ENCODE data around the gene ATG7. TPM values are rescaled to one million over a fixed set of nuclear protein-coding genes. Genes with fewer than 3 reads are reported as not detected.

Gene ATG7
- total RNA-seq, 2 donors from 2014 or later = 33.9 to 38.4 TPM

DNA sequence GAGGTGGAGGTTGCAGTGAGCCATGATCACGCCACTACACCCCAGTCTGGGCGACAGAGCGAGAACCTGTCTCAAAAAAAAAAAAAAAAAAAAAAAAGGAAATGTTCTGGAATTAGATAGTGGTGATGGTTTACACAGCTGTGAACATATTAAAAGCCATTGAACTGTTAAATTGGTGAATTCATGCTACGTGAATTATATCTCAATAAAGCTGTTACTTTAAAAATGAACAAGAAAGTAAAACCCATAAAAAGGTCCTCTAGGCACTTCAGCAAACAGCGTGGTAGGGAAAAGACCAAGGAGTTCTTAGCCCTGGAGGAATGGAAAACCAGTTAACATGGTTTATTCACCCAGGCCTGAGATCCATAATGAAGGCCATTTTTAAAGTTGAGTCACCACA, 180.1 kb downstream of the ATG7 start:
- no peak overlapping the region for H3K4me3 Mint-ChIP-seq
- Histone ChIP-seq H3K9me3 (ENCODE audit: control insufficient read depth, low read length) (no peaks in the 10 kb centered on the region), H3K36me3 (ENCODE audit: control insufficient read depth, insufficient read depth, low read length) (no peaks in the 10 kb centered on the region), H3K4me1 (ENCODE audit: control insufficient read depth, insufficient read depth, low read length) (no peaks in the 10 kb centered on the region), H3K27ac (ENCODE audit: low read depth, low read length) (no peak overlapping the region), H3K4me3 (ENCODE audit: low read length) (no peak overlapping the region), H3K9ac (ENCODE audit: extremely low read depth, low read length, poor library complexity, severe bottlenecking) (no peak overlapping the region), H3K27me3 (ENCODE audit: control insufficient read depth, insufficient read depth, low read length, poor library complexity, severe bottlenecking) (no peaks in the 10 kb centered on the region)
- H3K9me3 Mint-ChIP-seq = no peaks in the 10 kb centered on the region
- no peaks in the 10 kb centered on the region for H3K36me3 Mint-ChIP-seq (ENCODE audit: low read depth)
- TF ChIP-seq, protein P1, sequence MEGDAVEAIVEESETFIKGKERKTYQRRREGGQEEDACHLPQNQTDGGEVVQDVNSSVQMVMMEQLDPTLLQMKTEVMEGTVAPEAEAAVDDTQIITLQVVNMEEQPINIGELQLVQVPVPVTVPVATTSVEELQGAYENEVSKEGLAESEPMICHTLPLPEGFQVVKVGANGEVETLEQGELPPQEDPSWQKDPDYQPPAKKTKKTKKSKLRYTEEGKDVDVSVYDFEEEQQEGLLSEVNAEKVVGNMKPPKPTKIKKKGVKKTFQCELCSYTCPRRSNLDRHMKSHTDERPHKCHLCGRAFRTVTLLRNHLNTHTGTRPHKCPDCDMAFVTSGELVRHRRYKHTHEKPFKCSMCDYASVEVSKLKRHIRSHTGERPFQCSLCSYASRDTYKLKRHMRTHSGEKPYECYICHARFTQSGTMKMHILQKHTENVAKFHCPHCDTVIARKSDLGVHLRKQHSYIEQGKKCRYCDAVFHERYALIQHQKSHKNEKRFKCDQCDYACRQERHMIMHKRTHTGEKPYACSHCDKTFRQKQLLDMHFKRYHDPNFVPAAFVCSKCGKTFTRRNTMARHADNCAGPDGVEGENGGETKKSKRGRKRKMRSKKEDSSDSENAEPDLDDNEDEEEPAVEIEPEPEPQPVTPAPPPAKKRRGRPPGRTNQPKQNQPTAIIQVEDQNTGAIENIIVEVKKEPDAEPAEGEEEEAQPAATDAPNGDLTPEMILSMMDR (conservative IDR thresholded peaks at IDR 0.05) = no peak
- WGBS, 2 experiments (ENCODE audit: insufficient coverage in 1 of 2, insufficient read length in 1 of 2) = 95 to 100% methylated on average over 1 to 3 of the region's 5 CpGs
- no peaks in the 10 kb centered on the region for H3K27me3 Mint-ChIP-seq (ENCODE audit: insufficient read depth)
- no peak overlapping the region for H3K27ac Mint-ChIP-seq
- no peak for DNase-seq
- H3K4me1 Mint-ChIP-seq = peaks cover 16% of the 10 kb centered on the region

DNA sequence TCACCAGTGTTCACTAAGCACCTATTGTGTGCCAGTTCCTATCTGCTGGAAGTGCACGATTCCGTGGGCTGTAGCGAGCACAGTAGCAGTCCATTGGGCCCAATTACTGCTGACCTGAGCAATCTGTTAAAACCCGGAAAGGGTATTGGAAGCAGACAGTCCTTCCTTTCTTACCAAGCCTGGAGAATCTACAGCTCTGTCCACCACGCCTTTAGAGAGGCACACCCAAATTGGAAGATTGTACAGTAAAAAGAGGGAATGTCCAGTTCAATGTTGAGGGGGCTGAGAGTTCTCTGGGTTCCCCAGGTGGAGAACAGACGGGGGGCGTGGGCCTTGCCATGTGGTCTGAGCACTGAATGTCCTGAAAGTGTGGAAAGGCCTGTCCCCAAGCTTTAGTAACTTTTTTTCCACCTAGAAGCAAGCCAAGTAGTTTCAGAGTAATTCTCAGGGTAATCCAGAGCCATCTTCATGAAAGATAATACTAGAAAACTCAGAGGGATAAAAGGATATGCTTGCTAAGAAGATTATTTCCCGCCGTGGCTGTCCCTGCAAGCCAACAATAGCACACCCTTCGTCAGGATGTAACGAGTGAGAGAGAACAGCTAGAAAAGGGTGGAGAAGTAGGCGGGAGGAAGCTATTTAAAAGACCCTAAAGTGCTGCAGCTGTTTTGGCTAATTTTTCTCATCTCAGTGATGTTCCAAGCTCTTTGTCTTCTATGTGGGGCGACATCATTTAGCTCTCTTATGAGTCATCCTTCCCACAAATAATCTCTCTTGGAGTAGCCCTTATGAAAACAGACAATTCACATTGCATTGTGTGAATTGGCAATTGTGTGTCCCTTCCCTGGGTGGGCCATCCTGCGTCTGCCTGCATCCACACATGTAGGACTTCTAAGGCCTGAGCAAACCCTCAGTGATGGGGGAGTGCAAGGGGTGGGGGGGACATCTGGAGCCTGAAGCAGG, 181.0 kb downstream of the ATG7 start:
- H3K27ac ChIP-seq (ENCODE audit: low read depth, low read length) = no peak overlapping the region
- H3K27ac Mint-ChIP-seq = peak overlapping the region; percentile 46

DNA sequence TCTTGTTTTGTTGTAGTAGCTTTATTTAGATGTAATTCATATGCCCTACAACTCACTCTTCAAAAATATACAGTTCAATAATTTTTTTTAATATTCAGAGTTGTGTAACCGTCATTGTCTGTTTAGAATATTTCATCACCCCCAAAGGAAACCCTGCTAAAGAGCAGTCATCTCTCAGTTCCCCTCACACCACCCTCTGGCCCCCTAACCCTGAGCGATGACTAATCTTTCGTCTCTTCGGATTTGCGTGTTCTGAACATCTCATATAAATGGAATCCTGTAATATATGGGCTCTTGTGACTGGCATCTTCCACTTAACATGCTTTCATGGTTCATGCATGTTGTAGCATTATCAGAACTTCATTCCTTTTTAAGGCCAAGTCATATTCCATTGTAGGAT, 183.8 kb downstream of the ATG7 start:
- no peak for DNase-seq
- Histone ChIP-seq H3K9me3 (ENCODE audit: control insufficient read depth, low read length) (no peaks in the 10 kb centered on the region), H3K27me3 (ENCODE audit: control insufficient read depth, insufficient read depth, low read length, poor library complexity, severe bottlenecking) (no peaks in the 10 kb centered on the region), H3K36me3 (ENCODE audit: control insufficient read depth, insufficient read depth, low read length) (no peaks in the 10 kb centered on the region), H3K4me3 (ENCODE audit: low read length) (no peak overlapping the region), H3K4me1 (ENCODE audit: control insufficient read depth, insufficient read depth, low read length) (no peaks in the 10 kb centered on the region), H3K9ac (ENCODE audit: extremely low read depth, low read length, poor library complexity, severe bottlenecking) (no peak overlapping the region), H3K27ac (ENCODE audit: low read depth, low read length) (no peak overlapping the region)
- Mint-ChIP-seq H3K27ac (no peak overlapping the region), H3K4me1 (peaks cover 19% of the 10 kb centered on the region), H3K4me3 (no peak overlapping the region), H3K27me3 (ENCODE audit: insufficient read depth) (no peaks in the 10 kb centered on the region), H3K36me3 (ENCODE audit: low read depth) (no peaks in the 10 kb centered on the region), H3K9me3 (no peaks in the 10 kb centered on the region)
- TF ChIP-seq, protein P1 (conservative IDR thresholded peaks at IDR 0.05) = no peak
- WGBS, 2 experiments (ENCODE audit: insufficient coverage in 1 of 2, insufficient read length in 1 of 2) = 86 to 99% methylated on average over 2 to 5 of the region's 5 CpGs

More for the DNA sequence above, 181.0 kb downstream of the ATG7 start:
- Histone ChIP-seq H3K9me3 (ENCODE audit: control insufficient read depth, low read length) (no peaks in the 10 kb centered on the region), H3K27me3 (ENCODE audit: control insufficient read depth, insufficient read depth, low read length, poor library complexity, severe bottlenecking) (no peaks in the 10 kb centered on the region), H3K4me1 (ENCODE audit: control insufficient read depth, insufficient read depth, low read length) (no peaks in the 10 kb centered on the region), H3K9ac (ENCODE audit: extremely low read depth, low read length, poor library complexity, severe bottlenecking) (no peak overlapping the region), H3K36me3 (ENCODE audit: control insufficient read depth, insufficient read depth, low read length) (no peaks in the 10 kb centered on the region), H3K4me3 (ENCODE audit: low read length) (no peak overlapping the region)
- Mint-ChIP-seq H3K9me3 (no peaks in the 10 kb centered on the region), H3K4me3 (no peak overlapping the region), H3K36me3 (ENCODE audit: low read depth) (no peaks in the 10 kb centered on the region), H3K27me3 (ENCODE audit: insufficient read depth) (no peaks in the 10 kb centered on the region), H3K4me1 (peaks cover 16% of the 10 kb centered on the region)
- WGBS, 2 experiments (ENCODE audit: insufficient coverage in 1 of 2, insufficient read length in 1 of 2) = 71 to 76% methylated on average over 9 to 14 of the region's 14 CpGs
- no peak for DNase-seq
- TF ChIP-seq, protein P1 (conservative IDR thresholded peaks at IDR 0.05) = no peak
